ENCODE measurements around the gene GTF3C4. TPM values are rescaled to one million over a fixed set of nuclear protein-coding genes. Genes with fewer than 3 reads are reported as not detected.
"Not testable (repeated sequence)": the region's sequence is repeated elsewhere in the genome, so short reads cannot be mapped to it uniquely, and the experiment has no call there.

GTF3C4 gene
- total RNA-seq, 1 experiment from 2014 or later = 14.8 TPM

DNA sequence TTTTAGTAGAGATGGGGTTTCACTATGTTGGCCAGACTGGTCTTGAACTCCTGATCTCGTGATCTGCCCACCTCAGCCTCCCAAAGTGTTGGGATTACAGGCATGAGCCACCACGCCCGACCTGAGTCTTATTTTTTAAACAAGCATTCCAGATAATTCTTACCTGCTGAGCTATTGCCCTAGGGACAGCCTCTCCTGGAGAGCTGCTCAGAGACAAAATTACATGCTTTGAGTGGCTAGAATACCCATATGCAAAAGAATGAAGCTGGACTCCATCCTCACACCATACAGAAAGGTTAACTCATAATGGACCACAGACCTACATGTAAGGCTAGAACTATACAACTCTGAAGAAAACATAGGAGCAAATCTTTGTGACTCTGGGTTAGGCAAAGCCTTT, 41.6 kb downstream of the GTF3C4 start:
- DNase-seq = no peak
- Histone ChIP-seq H3K9me3 (no peaks in the 10 kb centered on the region), H3K27me3 (no peaks in the 10 kb centered on the region), H3K4me3 (no peak overlapping the region), H3K36me3 (no peaks in the 10 kb centered on the region)

DNA sequence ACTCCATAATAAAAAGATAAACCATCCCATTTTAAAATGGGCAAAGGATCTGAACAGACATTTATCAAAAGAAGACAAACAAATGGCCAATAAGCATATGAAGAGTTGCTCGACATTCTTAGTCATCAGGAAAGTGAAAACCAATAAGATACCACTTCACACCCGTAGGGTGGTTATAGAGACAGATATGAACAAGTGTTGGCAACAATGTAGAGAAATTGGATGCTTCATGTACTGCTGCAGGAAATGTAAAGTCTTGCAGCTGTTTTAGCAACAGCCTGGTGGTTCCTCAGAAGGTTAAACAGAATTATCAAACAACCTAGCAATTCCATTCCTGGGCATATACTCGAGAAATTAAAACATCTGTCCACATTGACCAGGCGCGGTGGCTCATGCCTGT, 42.5 kb downstream of the GTF3C4 start:
- no peak overlapping the region for H3K4me3 ChIP-seq
- peaks cover 3% of the 10 kb centered on the region for H3K27me3 ChIP-seq
- H3K9me3 ChIP-seq = no peaks in the 10 kb centered on the region
- H3K36me3 ChIP-seq = no peaks in the 10 kb centered on the region
- DNase-seq = no peak

DNA sequence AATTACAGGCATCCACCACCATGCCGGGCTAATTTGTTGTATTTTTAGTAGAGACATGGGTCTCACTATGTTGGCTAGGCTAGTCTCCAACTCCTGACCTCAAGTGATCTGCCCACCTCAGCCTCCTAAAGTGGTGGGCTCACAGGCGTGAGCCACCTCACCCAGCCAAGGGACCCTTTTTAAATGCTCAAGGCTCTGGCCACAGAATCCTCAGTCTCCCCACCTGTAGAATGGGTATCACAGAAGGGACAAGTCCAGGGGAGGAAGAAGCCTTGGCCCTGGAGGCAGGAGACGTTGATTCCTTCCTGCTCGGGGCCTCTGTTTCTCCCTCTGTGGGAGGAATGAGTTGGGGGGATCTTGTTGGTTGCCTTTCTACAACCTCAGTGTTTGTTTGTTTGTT, 45.7 kb downstream of the GTF3C4 start:
- H3K9me3 ChIP-seq = no peaks in the 10 kb centered on the region
- peaks cover 12% of the 10 kb centered on the region for H3K27me3 ChIP-seq

DNA sequence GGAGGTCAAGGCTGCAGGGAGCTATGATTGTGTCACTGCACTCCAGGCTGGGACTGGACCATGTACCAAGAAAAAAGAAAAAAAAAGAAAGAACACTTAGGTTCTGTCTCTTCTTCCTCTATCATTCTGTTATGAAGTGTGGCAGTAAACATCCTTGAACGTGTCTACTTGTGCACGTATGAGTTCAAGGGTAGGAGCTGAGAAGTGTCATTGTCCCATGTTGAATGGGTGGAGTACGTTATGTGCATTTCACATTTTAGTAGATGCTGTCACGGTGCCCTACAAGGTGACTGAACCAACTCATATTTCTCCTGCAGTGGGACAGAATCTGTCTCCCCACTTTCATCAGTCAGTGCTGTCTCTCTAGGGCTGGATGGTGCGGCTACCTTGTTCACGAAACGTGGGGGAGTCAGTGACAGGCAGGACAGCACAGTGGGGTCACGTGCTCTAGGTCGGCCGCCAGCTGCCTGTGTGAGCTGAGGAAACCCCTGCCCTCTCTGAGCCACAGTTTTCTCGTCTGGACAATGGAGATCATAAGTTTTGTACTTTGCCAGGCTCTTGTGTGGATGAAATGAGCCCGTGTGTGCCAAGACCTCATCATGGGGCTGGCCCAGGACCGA, 47.2 kb downstream of the GTF3C4 start:
- no peaks in the 10 kb centered on the region for H3K36me3 ChIP-seq
- H3K9me3 ChIP-seq = no peaks in the 10 kb centered on the region
- no peak overlapping the region for H3K4me3 ChIP-seq
- DNase-seq = no peak
- H3K27me3 ChIP-seq = peaks cover 12% of the 10 kb centered on the region

More for the DNA sequence above, 45.7 kb downstream of the GTF3C4 start:
- no peak for DNase-seq
- Histone ChIP-seq H3K4me3 (no peak overlapping the region), H3K36me3 (no peaks in the 10 kb centered on the region)

DNA sequence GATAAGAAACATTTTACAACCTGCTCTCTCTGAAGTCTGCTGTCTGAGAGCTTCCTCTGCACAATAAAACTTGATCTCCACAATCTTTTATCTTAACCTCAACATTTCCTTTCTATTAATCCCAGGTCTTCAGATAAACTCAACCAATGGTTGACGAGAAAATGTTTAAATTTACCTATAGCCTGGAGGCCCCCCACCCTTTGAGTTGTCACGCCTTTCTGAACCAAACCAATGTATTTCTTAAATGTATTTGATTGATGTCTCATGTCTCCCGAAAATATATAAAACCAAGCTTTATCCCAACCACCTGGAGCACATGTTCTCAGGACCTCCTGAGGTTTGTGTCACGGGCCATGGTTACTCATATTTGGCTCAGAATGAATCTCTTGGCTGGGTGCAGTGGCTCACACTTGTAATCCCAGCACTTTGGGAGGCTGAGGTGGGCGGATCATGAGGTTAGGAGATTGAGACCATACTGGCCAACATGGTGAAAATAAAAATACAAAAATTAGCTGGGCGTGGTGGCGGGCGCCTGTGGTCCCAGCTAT, 48.2 kb downstream of the GTF3C4 start:
- peaks cover 12% of the 10 kb centered on the region for H3K27me3 ChIP-seq
- not testable (repeated sequence) for H3K36me3 ChIP-seq, H3K9me3 ChIP-seq, H3K4me3 ChIP-seq
- DNase-seq = peak; percentile 15

DNA sequence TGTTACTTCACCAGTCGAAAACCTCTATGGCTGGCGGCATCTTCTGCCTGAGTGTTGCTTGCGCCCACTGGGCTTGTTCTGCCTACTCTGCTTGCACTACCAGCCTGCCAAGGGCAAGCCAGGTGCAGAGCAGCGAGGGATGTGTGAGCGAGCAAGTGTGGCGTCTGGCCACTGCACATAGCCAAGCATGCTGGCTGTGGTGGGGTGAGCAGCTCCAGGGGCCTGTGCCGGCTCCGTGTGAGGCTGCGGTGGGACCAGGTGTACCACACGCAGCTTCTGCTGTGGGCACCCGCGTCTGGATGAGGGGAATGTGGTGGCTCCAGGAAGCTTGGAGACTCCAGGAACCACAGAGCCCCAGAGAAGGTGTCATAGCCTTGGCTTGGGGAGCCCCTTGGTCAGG, 51.4 kb downstream of the GTF3C4 start:
- H3K27me3 ChIP-seq = peaks cover 12% of the 10 kb centered on the region
- H3K36me3 ChIP-seq = no peaks in the 10 kb centered on the region
- no peak overlapping the region for H3K4me3 ChIP-seq
- no peaks in the 10 kb centered on the region for H3K9me3 ChIP-seq
- DNase-seq = no peak

DNA sequence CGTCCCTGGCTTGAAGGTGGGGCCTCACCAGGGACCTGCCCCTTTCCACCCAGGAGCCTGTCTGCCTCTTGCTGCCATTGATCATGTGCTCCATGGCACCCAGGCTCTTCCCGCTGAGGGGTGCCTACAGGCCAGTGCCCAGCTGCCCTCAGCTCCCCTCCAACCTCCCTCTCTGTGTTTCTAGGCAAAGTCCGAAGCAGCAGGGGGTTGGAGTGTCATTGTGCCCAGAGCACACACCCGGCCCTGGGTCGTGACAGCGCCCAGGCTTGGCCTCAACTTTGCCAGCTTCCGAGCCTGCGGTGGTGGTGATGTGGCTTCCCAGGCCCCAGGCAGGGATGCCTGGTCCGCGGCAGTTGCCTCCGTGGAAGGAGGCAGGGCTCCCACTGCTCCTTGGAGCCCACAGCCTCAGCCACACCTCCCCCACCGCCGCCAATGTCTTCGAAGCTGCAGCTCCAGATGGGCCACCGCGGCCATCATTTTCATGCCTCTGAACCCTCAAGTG, 52.4 kb downstream of the GTF3C4 start:
- DNase-seq = no peak
- Histone ChIP-seq H3K9me3 (no peaks in the 10 kb centered on the region), H3K27me3 (peaks cover 10% of the 10 kb centered on the region), H3K4me3 (no peak overlapping the region), H3K36me3 (no peaks in the 10 kb centered on the region)

DNA sequence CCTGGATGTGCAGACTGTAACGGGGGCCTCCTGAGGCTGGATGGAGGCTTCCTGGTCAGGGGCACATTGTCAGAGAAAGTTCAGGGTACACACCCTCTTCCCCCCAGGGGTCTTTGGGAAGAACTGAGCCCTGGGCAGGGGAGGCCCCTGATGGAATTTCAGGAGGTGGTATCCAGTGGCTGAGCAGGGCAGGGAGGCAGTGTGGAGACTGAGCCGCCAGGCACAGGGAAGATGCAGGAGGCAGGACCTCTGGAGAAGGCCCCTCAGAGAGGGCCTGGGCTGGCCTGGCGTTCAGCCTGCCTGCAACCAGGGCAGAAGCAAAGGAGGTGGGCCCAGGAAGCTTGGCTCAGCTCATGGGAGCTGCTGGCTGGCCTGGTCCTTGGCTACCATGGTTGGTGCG, 53.5 kb downstream of the GTF3C4 start:
- DNase-seq = no peak
- Histone ChIP-seq H3K4me3 (no peak overlapping the region), H3K27me3 (peaks cover 3% of the 10 kb centered on the region), H3K36me3 (no peaks in the 10 kb centered on the region), H3K9me3 (no peaks in the 10 kb centered on the region)

DNA sequence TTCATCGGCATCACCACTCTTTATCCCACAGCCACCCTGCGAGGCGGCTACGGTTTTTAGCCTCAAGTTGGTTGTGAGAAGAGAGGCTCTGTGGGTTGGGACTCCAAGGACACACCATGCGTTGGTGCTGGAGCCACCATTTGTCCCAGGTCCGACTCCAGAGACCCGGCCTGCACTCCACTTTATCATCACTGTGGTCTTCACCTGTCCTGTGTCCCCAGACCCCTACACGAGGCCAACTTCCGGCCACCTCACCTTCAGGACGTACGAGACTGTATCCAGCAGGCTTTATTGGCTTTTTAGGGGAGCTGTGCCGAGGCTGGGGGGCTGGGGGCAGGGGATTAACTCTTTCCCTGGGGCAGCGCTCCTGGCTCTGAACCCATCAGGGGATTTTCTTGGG, 55.0 kb downstream of the GTF3C4 start:
- DNase-seq = no peak
- no peaks in the 10 kb centered on the region for H3K36me3 ChIP-seq
- H3K4me3 ChIP-seq = no peak overlapping the region
- no peaks in the 10 kb centered on the region; the same call in 1 of the 2 replicates for H3K27me3 ChIP-seq
- no peaks in the 10 kb centered on the region for H3K9me3 ChIP-seq

DNA sequence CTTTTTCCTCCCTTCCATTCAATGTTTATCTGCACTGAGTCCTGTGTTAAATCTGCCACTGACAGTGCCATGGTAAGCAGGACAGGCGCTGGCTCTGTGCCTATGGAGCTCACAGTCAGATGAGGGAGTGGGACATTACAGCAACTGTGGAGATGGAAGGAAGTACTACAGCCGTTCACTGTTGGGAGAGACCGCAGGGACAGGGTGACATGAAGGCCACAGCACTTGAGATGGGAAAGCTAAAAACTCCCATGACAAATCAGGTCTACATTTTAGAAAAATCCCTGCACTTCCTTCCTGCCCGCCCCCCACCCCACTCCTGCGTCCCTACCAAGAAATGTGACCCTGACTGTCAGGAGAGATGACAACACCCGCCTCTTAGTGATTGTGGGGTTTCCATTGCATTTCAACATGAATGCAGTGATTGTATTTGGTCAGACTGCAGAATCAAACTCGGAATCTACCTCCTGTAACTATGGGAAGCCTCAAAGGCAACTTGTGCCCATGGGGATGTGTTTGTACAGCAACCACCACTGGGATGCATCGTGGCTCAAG, 56.4 kb downstream of the GTF3C4 start:
- H3K9me3 ChIP-seq = no peaks in the 10 kb centered on the region
- H3K36me3 ChIP-seq = no peaks in the 10 kb centered on the region
- no peak for DNase-seq
- H3K27me3 ChIP-seq = no peaks in the 10 kb centered on the region; the same call in 1 of the 2 replicates
- H3K4me3 ChIP-seq = no peak overlapping the region

DNA sequence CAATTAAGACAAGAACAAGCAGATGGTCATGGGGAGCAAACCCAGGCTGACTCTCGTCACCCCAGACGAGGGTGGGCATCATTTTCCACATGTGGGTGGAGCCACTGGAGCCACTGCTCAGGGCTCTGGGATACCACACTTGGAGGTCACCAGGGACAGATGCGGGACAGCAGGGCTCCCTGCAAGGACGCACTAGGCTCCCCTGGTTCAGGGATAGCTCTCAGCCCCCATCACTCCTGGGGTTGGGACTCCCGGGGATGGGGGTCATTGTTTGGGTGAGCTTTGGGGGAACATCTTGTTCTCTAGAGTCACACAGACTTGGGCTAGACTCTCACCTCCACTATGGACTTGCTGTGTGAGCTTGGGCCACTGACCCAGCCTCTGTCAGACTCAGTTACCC, 57.8 kb downstream of the GTF3C4 start:
- DNase-seq = no peak
- Histone ChIP-seq H3K4me3 (no peak overlapping the region), H3K27me3 (no peaks in the 10 kb centered on the region; the same call in 1 of the 2 replicates), H3K36me3 (no peaks in the 10 kb centered on the region), H3K9me3 (no peaks in the 10 kb centered on the region)

DNA sequence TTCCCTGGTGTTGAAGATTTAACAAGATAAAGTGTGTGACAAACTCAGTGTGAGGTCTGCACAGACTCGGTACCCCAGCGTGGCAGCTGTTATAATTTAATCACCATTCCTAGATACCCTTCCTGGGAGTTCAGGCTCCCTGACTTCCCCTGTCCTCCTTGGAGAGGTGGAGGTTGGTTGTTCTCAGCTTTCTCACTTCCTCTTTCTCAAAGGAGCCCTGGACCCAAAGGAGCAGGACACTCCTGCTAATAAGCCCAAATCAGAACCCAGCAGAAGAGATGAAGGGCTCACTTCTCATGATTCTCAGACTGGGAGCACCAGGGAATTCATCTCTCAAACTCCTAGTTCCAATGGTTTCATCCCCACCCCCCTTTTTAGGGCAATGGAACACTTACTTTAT, 58.2 kb downstream of the GTF3C4 start:
- no peak for DNase-seq

DNA sequence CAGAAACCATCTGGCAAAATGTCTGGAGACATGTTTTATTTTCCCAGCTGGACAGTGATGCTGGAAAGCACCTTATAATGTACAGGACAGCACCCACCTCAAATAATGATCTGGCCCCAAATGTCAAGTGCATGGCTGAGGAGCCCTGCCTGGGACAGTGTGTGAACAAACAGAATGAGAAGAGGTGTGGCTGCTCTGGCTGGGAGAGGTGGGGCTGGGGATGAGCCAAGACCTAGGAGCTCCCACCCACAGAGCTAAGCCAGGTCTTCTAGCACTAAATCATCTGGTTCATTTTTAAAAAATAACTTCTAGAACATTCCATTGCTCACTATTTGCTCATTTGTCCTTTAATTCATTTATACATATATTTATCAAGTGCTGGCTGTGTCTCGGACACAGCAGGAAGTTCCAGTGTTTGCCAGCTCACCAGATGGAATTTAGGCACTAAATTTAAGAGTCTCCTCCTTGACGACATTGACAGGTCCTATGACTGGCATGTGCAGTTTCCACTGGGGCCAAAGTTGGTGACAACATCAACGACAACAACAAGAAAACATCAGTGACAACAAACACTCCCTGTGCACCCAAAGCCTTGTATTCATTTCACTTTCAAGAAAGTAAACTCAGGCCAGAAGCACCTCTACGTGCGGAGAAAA, 59.1 kb downstream of the GTF3C4 start:
- Histone ChIP-seq H3K36me3 (no peaks in the 10 kb centered on the region), H3K4me3 (no peak overlapping the region), H3K27me3 (no peaks in the 10 kb centered on the region; the same call in 1 of the 2 replicates), H3K9me3 (no peaks in the 10 kb centered on the region)
- no peak for DNase-seq

More for the DNA sequence above, 58.2 kb downstream of the GTF3C4 start:
- H3K36me3 ChIP-seq = no peaks in the 10 kb centered on the region
- no peaks in the 10 kb centered on the region for H3K9me3 ChIP-seq
- H3K4me3 ChIP-seq = no peak overlapping the region
- H3K27me3 ChIP-seq = no peaks in the 10 kb centered on the region; the same call in 1 of the 2 replicates

DNA sequence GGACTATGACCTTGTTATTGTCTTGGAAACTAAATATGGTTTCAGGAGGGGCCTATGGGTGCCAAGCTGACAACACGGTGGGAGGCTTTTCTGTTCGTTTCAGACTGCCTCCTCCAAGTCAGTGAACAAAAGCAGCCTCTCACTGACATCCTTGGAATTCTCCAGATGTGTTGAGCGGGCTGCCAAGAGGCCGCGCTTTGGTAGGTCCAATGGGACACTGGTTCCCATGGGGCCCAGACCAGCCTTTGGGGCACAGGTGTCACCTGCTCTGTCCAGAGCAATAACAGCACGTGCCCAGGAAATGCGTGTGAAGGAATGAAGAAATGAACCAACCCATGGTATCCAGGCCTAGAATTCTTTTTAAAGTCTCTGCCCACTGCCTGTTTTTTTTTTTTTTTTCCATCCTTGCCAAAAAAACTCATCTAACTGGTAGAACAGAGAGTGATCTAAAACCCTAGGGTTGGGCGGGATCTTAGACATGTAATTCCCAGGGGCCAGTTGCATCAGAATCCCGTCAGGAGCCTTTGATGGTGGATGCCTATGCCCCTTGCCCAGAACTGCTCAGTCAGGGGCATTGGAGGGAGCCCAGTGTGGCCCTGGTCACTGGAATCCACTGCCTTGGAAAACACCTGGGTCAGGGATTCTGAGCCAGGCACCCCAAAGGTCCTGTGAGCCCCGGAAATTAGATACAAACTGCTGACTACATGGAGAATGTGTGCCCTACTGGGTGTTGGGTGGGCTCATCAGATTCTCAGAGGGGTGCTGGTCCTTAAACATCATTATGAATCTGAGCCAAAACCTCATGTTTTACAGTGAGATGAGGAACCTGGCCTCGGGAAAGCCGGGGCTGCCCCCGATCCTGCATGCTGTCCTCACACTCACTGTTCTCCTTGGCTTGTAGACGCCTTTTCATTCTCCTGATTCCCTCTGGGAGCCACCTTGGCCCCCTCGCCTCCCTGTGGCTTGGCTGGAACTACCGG, 60.1 kb downstream of the GTF3C4 start:
- Histone ChIP-seq H3K27me3 (no peaks in the 10 kb centered on the region; the same call in 1 of the 2 replicates), H3K4me3 (no peak overlapping the region), H3K9me3 (no peaks in the 10 kb centered on the region), H3K36me3 (no peaks in the 10 kb centered on the region)
- no peak for DNase-seq

DNA sequence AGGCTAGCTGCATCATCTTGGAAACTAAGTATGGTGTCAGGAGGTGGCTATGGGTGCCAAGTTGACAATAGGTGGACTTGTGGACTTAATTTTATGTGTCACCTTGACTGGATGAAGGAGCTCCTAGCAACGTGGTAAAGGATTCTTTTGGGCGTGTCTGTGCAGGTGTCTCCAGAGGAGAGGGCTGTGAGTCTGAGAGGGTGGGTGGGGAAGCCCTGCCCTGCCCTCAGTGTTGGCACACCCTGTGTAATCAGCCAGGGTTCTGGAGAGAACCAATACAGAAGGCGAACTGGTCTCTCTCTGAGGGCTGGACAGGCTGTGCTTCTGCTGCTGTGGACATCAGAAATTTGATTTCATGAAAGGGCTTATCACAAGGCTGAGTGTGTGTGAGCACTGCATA, 61.0 kb downstream of the GTF3C4 start:
- no peaks in the 10 kb centered on the region; the same call in 1 of the 2 replicates for H3K27me3 ChIP-seq
- no peaks in the 10 kb centered on the region for H3K36me3 ChIP-seq
- H3K9me3 ChIP-seq = no peaks in the 10 kb centered on the region
- no peak for DNase-seq
- H3K4me3 ChIP-seq = no peak overlapping the region

Measured in MG63 (cell line).